Retinal pigment epithelial cell (primary cell): ENCODE measurements around the gene TSPAN14.

Source experiments
- DNase-seq: peaks from one replicate; pipeline ENCODE4 v3.0.0-alpha.2; 2010; ENCODE audit warnings: low read depth
- H3K4me3 ChIP-seq: 2 replicates; pipeline ENCODE4 v1.5.1; 2011; ENCODE audit warnings: mild to moderate bottlenecking, low read length, control low read depth, moderate library complexity
- TF ChIP-seq, protein P1 (sequence below): conservative IDR thresholded peaks from 2 replicates; pipeline ENCODE4 v1.5.1; 2011; ENCODE audit warnings: low read depth, low read length, control low read depth, inconsistent platforms

Gene TSPAN14

DNA sequence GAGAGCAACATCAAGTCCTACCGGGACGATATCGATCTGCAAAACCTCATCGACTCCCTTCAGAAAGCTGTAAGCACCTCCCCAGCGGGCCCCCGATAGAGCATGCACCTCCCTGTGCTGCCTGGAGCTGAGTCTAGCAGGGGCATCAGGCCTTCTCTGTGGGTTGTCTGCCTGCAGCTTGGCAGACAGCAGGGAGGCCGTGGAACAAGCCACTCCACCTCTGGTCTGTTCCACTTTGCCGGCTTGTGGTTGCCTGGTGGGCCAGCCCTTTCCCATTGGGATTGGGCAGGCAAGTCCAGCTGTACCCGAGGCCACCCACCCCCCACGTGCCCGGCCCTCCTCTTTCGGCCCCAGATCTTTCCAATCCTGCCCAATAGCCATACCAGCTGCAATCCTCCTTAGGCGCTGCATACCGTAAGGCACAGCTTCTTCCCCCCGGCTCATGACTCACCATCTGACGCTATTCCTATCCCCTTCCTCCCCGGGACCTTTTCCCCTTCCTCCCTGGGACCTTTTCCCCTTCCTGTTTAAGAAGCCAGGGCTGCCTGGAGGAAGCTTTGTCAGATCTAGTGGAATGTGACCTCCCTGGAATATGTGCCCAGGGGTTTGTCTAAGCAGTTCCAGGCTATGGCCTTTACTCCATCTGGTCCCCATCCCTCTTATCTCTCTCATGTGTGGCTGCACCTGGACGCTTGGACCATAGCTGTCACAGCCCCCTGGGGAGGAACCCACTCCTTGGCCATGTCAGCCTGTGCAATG lies 55.5 kb downstream of the TSPAN14 start:
- H3K4me3 ChIP-seq = no peak overlapping the region
- DNase-seq = peak; percentile 70
- TF ChIP-seq, protein P1, sequence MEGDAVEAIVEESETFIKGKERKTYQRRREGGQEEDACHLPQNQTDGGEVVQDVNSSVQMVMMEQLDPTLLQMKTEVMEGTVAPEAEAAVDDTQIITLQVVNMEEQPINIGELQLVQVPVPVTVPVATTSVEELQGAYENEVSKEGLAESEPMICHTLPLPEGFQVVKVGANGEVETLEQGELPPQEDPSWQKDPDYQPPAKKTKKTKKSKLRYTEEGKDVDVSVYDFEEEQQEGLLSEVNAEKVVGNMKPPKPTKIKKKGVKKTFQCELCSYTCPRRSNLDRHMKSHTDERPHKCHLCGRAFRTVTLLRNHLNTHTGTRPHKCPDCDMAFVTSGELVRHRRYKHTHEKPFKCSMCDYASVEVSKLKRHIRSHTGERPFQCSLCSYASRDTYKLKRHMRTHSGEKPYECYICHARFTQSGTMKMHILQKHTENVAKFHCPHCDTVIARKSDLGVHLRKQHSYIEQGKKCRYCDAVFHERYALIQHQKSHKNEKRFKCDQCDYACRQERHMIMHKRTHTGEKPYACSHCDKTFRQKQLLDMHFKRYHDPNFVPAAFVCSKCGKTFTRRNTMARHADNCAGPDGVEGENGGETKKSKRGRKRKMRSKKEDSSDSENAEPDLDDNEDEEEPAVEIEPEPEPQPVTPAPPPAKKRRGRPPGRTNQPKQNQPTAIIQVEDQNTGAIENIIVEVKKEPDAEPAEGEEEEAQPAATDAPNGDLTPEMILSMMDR = no peak

DNA sequence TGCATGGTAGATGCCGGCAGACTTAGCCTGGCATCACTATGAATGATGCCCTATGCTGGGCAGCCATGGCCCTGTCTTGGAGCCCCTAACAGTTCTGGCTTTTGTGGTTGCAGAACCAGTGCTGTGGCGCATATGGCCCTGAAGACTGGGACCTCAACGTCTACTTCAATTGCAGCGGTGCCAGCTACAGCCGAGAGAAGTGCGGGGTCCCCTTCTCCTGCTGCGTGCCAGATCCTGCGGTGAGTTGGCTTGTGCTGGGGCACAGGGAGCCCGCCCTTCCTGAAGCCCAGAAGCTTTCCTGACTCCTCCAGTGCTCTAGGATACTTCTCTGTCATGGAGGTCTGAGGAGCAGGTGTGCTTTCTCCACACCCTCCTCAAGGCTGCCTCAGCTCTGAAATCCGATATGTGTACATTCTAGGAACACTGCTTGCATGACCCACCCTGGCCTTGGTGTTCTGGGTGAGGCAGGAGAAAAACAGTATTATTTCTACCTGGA lies 58.0 kb downstream of the TSPAN14 start:
- TF ChIP-seq, protein P1 = no peak
- no peak for DNase-seq
- no peak overlapping the region for H3K4me3 ChIP-seq

DNA sequence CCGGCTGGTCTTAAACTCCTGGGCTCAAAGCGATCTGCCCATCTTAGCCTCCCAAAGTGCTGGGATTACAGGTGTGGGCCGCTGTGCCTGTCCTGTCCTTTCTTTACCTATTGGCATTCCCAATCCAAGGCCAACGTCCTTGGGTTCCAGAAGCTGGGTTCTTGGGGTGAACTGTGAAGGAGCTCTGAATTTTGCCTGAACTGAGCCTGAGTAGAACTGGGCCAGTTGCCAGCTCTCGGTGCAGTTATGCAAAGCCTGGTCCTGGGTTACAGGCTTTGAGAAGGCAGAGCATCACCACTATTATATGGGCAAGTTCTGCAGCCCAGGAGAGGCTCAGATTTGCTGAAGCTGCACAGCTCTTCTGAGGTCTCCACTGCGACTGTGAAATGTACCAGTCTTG lies 59.0 kb downstream of the TSPAN14 start:
- TF ChIP-seq, protein P1 = no peak
- H3K4me3 ChIP-seq = no peak overlapping the region

DNA sequence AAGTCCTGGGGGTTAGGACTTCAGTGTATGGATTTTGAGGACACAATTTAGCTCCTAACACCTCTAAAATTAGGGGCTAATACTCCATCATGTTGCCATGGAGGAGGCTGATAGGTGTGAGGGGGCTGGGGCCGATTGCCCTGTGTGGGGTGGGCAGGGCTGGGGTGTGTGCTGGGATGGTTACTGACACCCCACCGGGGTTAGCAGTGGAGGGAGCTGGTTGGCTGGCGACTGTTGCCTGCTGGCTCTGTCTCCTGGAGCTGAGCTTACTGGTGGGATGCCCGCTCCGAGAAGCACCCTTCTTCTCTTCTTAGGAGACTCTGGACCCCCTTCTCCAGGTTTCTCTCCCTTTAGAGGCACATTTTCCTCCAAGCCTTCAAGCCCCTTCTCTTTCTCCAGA lies 61.4 kb downstream of the TSPAN14 start:
- TF ChIP-seq, protein P1 = no peak
- no peak for DNase-seq
- no peak overlapping the region for H3K4me3 ChIP-seq

More for the DNA sequence above, 59.0 kb downstream of the TSPAN14 start:
- no peak for DNase-seq

DNA sequence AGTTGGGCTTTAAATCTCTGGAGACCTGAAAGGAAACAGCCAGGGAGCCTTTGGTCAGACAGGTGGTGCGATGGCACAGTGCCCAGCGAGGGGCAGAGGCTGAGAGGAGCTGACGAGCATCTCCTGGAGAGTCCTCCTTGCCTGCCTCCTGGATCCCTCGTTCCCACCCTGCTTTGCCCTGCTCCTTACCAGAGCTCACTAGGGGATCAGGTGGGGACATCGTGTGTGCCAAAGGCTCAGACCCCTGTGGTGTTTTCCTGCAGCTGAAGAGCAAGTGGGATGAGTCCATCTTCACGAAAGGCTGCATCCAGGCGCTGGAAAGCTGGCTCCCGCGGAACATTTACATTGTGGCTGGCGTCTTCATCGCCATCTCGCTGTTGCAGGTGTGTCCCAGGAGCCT lies 61.8 kb downstream of the TSPAN14 start:
- H3K4me3 ChIP-seq = no peak overlapping the region
- no peak for DNase-seq
- TF ChIP-seq, protein P1 = no peak

DNA sequence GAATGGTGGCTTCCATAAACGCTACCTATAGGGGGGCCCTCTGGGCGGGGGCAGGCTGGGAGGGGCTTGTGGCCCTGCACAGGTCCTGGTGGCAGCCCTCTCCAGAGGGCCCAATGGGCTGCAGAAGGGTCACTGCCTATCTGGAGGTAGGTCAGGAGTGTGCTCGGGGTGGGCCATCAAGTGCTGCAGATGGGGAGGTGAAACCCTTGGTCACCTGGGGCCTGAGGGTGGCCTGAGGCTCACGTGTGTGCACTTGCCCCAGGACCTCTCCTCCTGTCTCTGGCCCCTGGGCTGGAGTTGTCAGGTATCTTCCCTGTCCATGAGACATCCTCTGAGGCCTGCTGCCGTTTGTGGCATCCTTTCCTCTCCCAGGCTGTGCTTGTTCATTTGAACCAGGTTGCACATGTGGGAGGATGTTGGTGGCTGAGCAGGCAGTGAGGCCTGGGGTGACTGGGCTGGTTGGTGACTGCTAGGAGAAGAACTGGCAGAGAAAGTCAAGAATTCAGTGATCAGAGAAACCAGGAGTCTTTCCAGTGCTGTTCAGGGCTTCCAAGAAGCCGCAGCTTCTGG lies 62.5 kb downstream of the TSPAN14 start:
- no peak for DNase-seq
- H3K4me3 ChIP-seq = no peak overlapping the region
- TF ChIP-seq, protein P1 = no peak
